Limb (tissue), 2 donors: ENCODE results near the gene TCP10L.

ENCODE experiments used
- DNase-seq, 2 donors: peaks; one replicate each; pipeline ENCODE4 v3.0.0-alpha.2; 2016; ENCODE audit errors: extremely low spot score in 2 of 2

The TCP10L gene

DNA sequence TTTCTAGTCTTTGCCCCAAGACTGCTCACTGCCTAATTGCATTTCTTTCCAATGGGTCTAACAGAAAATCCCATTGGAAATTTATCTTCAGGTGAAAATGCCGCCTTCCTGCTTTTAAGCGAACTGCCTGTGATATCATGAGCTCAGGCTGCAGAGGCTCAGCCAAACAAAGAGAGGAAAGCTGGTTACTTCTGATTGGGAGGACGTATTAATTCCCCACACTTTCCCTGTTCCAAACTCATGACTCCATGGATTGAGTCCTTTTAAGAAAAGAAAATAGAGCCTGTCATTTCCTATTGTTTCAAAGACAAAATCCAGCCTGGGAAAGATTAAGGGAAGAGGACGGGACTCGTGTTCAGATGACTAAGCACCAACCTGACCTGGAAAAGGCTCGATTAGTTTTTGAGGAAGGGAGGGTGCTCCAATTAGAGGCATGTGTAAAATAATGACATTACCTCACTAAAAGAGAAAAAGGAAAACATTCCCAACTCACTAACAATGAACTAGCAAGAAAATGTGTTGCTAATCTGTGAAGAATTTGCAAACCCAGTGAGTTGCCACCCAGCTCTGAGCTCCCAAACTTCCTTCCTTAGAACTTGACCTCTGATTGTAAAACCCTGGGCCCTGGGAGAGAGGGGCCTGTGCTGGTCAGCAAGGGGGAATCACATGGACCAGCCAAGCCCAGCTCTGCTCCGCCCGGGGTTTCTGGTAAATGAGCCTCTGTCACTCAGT is 61.2 kb downstream of the TCP10L start:
- no peak for DNase-seq
